ENCODE data around the gene STAT2. TPM values are rescaled to one million over a fixed set of nuclear protein-coding genes. Genes with fewer than 3 reads are reported as not detected.
"Not testable (repeated sequence)": the region's sequence is repeated elsewhere in the genome, so short reads cannot be mapped to it uniquely, and the experiment has no call there.

The STAT2 gene
- total RNA-seq, 1 experiment from 2014 or later, result 50.4 TPM

- no peaks in the 10 kb centered on the region for H3K27me3 ChIP-seq (ENCODE audit: control insufficient read depth, insufficient read depth, low read length)
- ChIA-PET POLR2A (no interaction called here), CTCF (no interaction called here)
- in situ Hi-C loops (cut with HindIII; ENCODE audit: low pct_unique_long_range_greater_than_20kb, low sequenced_read_pairs), result no loop called here
- DNase-seq (ENCODE audit: low read depth, low spot score) (no peak), ATAC-seq (no peak)
- intact Hi-C loops (cut with micrococcal nuclease; ENCODE audit: unreplicated experiment), result no loop called here
- no TSS peak for BruUV-seq (replicated peaks)
- H3K4me1 ChIP-seq (ENCODE audit: control insufficient read depth, insufficient read depth, low read length), result no peaks in the 10 kb centered on the region
- H3K4me3 ChIP-seq (ENCODE audit: low read depth in 2 of 2, low read length in 2 of 2), result no peak overlapping the region
- peaks cover 4% of the 10 kb centered on the region; the same call in 1 of the 2 replicates for H3K36me3 ChIP-seq (ENCODE audit: control insufficient read depth, insufficient read depth, low read length)
- no peaks in the 10 kb centered on the region for H3K9me3 ChIP-seq (ENCODE audit: control insufficient read depth, insufficient read depth, low read depth, low read length)
- TF ChIP-seq REST (IDR thresholded peaks at IDR 0.05; ENCODE audit: insufficient read depth in 1 of 2, low read depth in 2 of 2, low read length in 1 of 2) (no peak), CTCF (IDR thresholded peaks at IDR 0.05) (no peak), SIN3A (IDR thresholded peaks at IDR 0.05; ENCODE audit: borderline replicate concordance, insufficient read depth, low read depth, low read length) (no peak), TCF7L2 (IDR thresholded peaks at IDR 0.05; ENCODE audit: low read depth, low read length) (no peak), POLR2AphosphoS5 (IDR thresholded peaks at IDR 0.05; ENCODE audit: low read depth, low read length) (no peak)
- no peak overlapping the region for H3K27ac ChIP-seq (ENCODE audit: low read length)
Observed at GRCh38 chr12:56324206-56324605, 35.7 kb downstream of the STAT2 start.

GRCh38 chr12:56321610-56322009 is 38.3 kb downstream of the STAT2 start:
- POLR2A ChIA-PET; H3K36me3 ChIP-seq (ENCODE audit: control insufficient read depth, insufficient read depth, low read length); H3K9me3 ChIP-seq (ENCODE audit: control insufficient read depth, insufficient read depth, low read depth, low read length); intact Hi-C loops (cut with micrococcal nuclease; ENCODE audit: unreplicated experiment); in situ Hi-C loops (cut with HindIII; ENCODE audit: low pct_unique_long_range_greater_than_20kb, low sequenced_read_pairs); H3K27ac ChIP-seq (ENCODE audit: low read length); ATAC-seq; DNase-seq (ENCODE audit: low read depth, low spot score); H3K4me1 ChIP-seq (ENCODE audit: control insufficient read depth, insufficient read depth, low read length); H3K27me3 ChIP-seq (ENCODE audit: control insufficient read depth, insufficient read depth, low read length); BruUV-seq (replicated peaks); H3K4me3 ChIP-seq (ENCODE audit: low read depth in 2 of 2, low read length in 2 of 2): not testable (repeated sequence)
- CTCF ChIA-PET, result interaction anchor here (0.7 kb wide), 1 partner anchor 130 kb away, joined by 6 read pairs; no protein-coding TSS in a partner anchor

- H3K4me1 ChIP-seq (ENCODE audit: control insufficient read depth, insufficient read depth, low read length), result no peaks in the 10 kb centered on the region
- no TSS peak for BruUV-seq (replicated peaks)
- TF ChIP-seq TCF7L2 (IDR thresholded peaks at IDR 0.05; ENCODE audit: low read depth, low read length) (no peak), SIN3A (IDR thresholded peaks at IDR 0.05; ENCODE audit: borderline replicate concordance, insufficient read depth, low read depth, low read length) (no peak), CTCF (IDR thresholded peaks at IDR 0.05) (no peak), POLR2AphosphoS5 (IDR thresholded peaks at IDR 0.05; ENCODE audit: low read depth, low read length) (no peak), REST (IDR thresholded peaks at IDR 0.05; ENCODE audit: insufficient read depth in 1 of 2, low read depth in 2 of 2, low read length in 1 of 2) (no peak)
- ChIA-PET POLR2A (no interaction called here), CTCF (interaction anchor here (0.7 kb wide), 1 partner anchor 131 kb away, joined by 6 read pairs; no protein-coding TSS in a partner anchor)
- H3K4me3 ChIP-seq (ENCODE audit: low read depth in 2 of 2, low read length in 2 of 2), result no peak overlapping the region
- in situ Hi-C loops (cut with HindIII; ENCODE audit: low pct_unique_long_range_greater_than_20kb, low sequenced_read_pairs), result no loop called here
- no peaks in the 10 kb centered on the region for H3K9me3 ChIP-seq (ENCODE audit: control insufficient read depth, insufficient read depth, low read depth, low read length)
- ATAC-seq, result no peak
- no peak for DNase-seq (ENCODE audit: low read depth, low spot score)
- intact Hi-C loops (cut with micrococcal nuclease; ENCODE audit: unreplicated experiment), result no loop called here
- H3K27ac ChIP-seq (ENCODE audit: low read length), result no peak overlapping the region
- no peaks in the 10 kb centered on the region for H3K27me3 ChIP-seq (ENCODE audit: control insufficient read depth, insufficient read depth, low read length)
- H3K36me3 ChIP-seq (ENCODE audit: control insufficient read depth, insufficient read depth, low read length), result peaks cover 4% of the 10 kb centered on the region; the same call in 1 of the 2 replicates
Observed at GRCh38 chr12:56321027-56321426, 38.9 kb downstream of the STAT2 start.
